Endothelial cell of umbilical vein (primary cell): ENCODE data around the gene ZNF668.

Experiments used
- EZH2 ChIP-seq: IDR thresholded peaks from 2 replicates; pipeline ENCODE4 v1.6.1; 2012; ENCODE audit warnings: borderline replicate concordance, low read depth, mild to moderate bottlenecking, moderate library complexity, low read length, inconsistent platforms; ENCODE audit not compliant: severe bottlenecking
- FOS ChIP-seq: IDR thresholded peaks from 2 replicates; pipeline ENCODE4 v1.6.1; 2011; ENCODE audit warnings: mild to moderate bottlenecking, low read length, moderate library complexity, borderline replicate concordance; ENCODE audit not compliant: insufficient read depth
- JUN ChIP-seq: IDR thresholded peaks from 2 replicates; pipeline ENCODE4 v1.6.1; 2011; ENCODE audit warnings: borderline replicate concordance, low read depth; ENCODE audit not compliant: insufficient read length, insufficient read depth
- POLR2A ChIP-seq: IDR thresholded peaks from 2 replicates; pipeline ENCODE4 v1.6.1; 2012; ENCODE audit warnings: low read depth, mild to moderate bottlenecking, control low read depth, low read length
- POLR2AphosphoS5 ChIP-seq: IDR thresholded peaks from 2 replicates; pipeline ENCODE4 v1.6.1; 2012; ENCODE audit warnings: low read depth, mild to moderate bottlenecking, control low read depth, low read length, moderate library complexity; ENCODE audit not compliant: insufficient read depth
- TF ChIP-seq, protein P1 (sequence below), 2 donors: IDR thresholded peaks; 1 replicate in 1 of 2; 2 replicates in 1 of 2; pipeline ENCODE4 v1.5.1; 2011; ENCODE audit warnings: low read length in 2 of 2, mild to moderate bottlenecking in 2 of 2, moderate library complexity in 2 of 2, control low read depth in 1 of 2, inconsistent platforms in 1 of 2, low read depth in 1 of 2; ENCODE audit not compliant: insufficient read depth in 1 of 2; ENCODE audit errors: extremely low read depth in 1 of 2
- TF ChIP-seq, protein P2 (sequence below): IDR thresholded peaks from 2 replicates; pipeline ENCODE4 v1.6.1; 2011; ENCODE audit not compliant: insufficient read depth, insufficient read length

DNA sequence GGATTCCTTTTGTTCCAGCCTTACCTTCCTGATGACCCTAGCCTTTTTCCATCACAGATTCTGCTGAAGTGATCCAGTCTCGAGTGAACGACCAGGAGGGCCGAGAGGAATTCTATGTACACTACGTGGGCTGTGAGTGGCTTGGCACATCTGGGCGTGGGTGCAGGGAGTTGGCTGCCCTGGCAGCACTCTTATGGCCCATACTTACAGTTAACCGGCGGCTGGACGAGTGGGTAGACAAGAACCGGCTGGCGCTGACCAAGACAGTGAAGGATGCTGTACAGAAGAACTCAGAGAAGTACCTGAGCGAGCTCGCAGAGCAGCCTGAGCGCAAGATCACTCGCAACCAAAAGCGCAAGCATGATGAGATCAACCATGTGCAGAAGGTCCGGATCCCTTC lies 46.1 kb upstream of the ZNF668 start:
- TF ChIP-seq, protein P1, sequence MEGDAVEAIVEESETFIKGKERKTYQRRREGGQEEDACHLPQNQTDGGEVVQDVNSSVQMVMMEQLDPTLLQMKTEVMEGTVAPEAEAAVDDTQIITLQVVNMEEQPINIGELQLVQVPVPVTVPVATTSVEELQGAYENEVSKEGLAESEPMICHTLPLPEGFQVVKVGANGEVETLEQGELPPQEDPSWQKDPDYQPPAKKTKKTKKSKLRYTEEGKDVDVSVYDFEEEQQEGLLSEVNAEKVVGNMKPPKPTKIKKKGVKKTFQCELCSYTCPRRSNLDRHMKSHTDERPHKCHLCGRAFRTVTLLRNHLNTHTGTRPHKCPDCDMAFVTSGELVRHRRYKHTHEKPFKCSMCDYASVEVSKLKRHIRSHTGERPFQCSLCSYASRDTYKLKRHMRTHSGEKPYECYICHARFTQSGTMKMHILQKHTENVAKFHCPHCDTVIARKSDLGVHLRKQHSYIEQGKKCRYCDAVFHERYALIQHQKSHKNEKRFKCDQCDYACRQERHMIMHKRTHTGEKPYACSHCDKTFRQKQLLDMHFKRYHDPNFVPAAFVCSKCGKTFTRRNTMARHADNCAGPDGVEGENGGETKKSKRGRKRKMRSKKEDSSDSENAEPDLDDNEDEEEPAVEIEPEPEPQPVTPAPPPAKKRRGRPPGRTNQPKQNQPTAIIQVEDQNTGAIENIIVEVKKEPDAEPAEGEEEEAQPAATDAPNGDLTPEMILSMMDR (IDR thresholded peaks at IDR 0.05; ENCODE audit: extremely low read depth in 1 of 2, insufficient read depth in 1 of 2, low read depth in 1 of 2, low read length in 2 of 2) = no peak
- TF ChIP-seq, protein P2, sequence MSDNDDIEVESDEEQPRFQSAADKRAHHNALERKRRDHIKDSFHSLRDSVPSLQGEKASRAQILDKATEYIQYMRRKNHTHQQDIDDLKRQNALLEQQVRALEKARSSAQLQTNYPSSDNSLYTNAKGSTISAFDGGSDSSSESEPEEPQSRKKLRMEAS = no peak
- TF ChIP-seq POLR2A = no peak
- no peak for TF ChIP-seq EZH2
- TF ChIP-seq POLR2AphosphoS5 = no peak
- TF ChIP-seq JUN = no peak
- TF ChIP-seq FOS = no peak
